Smooth muscle cell (in vitro differentiated cells): Measurements from ENCODE around the gene KCNC1. TPM values are rescaled to one million over a fixed set of nuclear protein-coding genes. Genes with fewer than 3 reads are reported as not detected.

Experiments
- DNase-seq: peaks from one replicate; lab custom pipeline; 2025; ENCODE audit not compliant: unreplicated experiment; lab: John Stamatoyannopoulos, UW
- H2AFZ ChIP-seq: fragments of 200-600 bp; sonication (generic); 2 replicates; pipeline ENCODE4 v1.6.0; 2016; ENCODE audit warnings: antibody characterized with exemption, low read depth, mild to moderate bottlenecking
- H3F3A ChIP-seq: fragments of 200-600 bp; sonication (generic); 2 replicates; pipeline ENCODE4 v1.6.0; 2017; ENCODE audit warnings: antibody characterized with exemption, low read depth
- H3K27ac ChIP-seq: fragments of 200-600 bp; sonication (generic); 2 replicates; pipeline ENCODE4 v1.5.1; 2016; ENCODE audit warnings: low read depth, mild to moderate bottlenecking
- H3K27me3 ChIP-seq: fragments of 200-600 bp; sonication (generic); 2 replicates; pipeline ENCODE4 v1.6.1; 2016; ENCODE audit warnings: low read depth, mild to moderate bottlenecking
- H3K36me3 ChIP-seq: fragments of 200-600 bp; sonication (generic); 2 replicates; pipeline ENCODE4 v1.5.1; 2016; ENCODE audit warnings: low read depth
- H3K4me1 ChIP-seq: fragments of 200-600 bp; sonication (generic); 2 replicates; pipeline ENCODE4 v1.5.1; 2016; ENCODE audit warnings: low read depth
- H3K4me2 ChIP-seq: fragments of 200-600 bp; sonication (generic); 2 replicates; pipeline ENCODE4 v1.6.0; 2016; ENCODE audit warnings: mild to moderate bottlenecking
- H3K4me3 ChIP-seq: fragments of 200-600 bp; sonication (generic); 2 replicates; pipeline ENCODE4 v1.5.1; 2016; ENCODE audit warnings: mild to moderate bottlenecking
- H3K79me2 ChIP-seq: fragments of 200-600 bp; sonication (generic); 2 replicates; pipeline ENCODE4 v1.6.0; 2016; ENCODE audit warnings: low read depth, mild to moderate bottlenecking
- H3K9ac ChIP-seq: fragments of 200-600 bp; sonication (generic); 2 replicates; pipeline ENCODE4 v1.6.0; 2016; ENCODE audit warnings: low read depth
- H3K9me3 ChIP-seq: fragments of 200-600 bp; sonication (generic); replicated peaks from 2 replicates; pipeline ENCODE4 v1.5.1; 2016; ENCODE audit warnings: low read depth
- H4K20me1 ChIP-seq: fragments of 200-600 bp; sonication (generic); 2 replicates; pipeline ENCODE4 v1.6.0; 2016; ENCODE audit warnings: low read depth
- CTCF ChIP-seq: fragments of 200-600 bp; sonication (generic); IDR thresholded peaks from 2 replicates; pipeline ENCODE4 v1.5.1; 2017; ENCODE audit warnings: borderline replicate concordance, mild to moderate bottlenecking, antibody characterized with exemption; ENCODE audit not compliant: insufficient read depth, poor library complexity, severe bottlenecking
- WGBS: methylation state at CpG from one replicate; pipeline ENCODE4 v1.1.7; 2016; ENCODE audit warnings: low lambda C conversion rate; 5-methylcytosine and 5-hydroxymethylcytosine counted together
- polyA plus RNA-seq: library from polyadenylated mRNA; unstranded; fragments of >200 nt; fragmentation: Nextera tagmentation; extraction: Ambion mirVana; gene quantifications from 2 replicates; pipeline ENCODE4 v1.2.1, GENCODE V29; 2016
- total RNA-seq: library from RNA; depleted of rRNA; stranded (reverse); fragments of >200 nt; gene quantifications from 2 replicates; pipeline ENCODE4 v1.2.3, GENCODE V29; 2014

Gene KCNC1
- total and polyA plus RNA-seq, 2 experiments from 2014 or later: not detected

- Histone ChIP-seq H3K4me2 (no peak overlapping the region), H2AFZ (no peak overlapping the region), H3K9ac (no peak overlapping the region), H3K79me2 (no peaks in the 10 kb centered on the region), H3K4me3 (no peak overlapping the region), H3K9me3 (no peaks in the 10 kb centered on the region), H3K4me1 (peaks cover 4% of the 10 kb centered on the region), H3F3A (no peaks in the 10 kb centered on the region), H3K27ac (no peak overlapping the region), H3K36me3 (no peaks in the 10 kb centered on the region), H3K27me3 (no peaks in the 10 kb centered on the region), H4K20me1 (no peaks in the 10 kb centered on the region)
- WGBS: 89% methylated on average over 4 of the region's 4 CpGs
- no peak for TF ChIP-seq CTCF
- DNase-seq: no peak
Measured at GRCh38 chr11:17801166-17801565, 66.6 kb downstream of the KCNC1 start.

DNA sequence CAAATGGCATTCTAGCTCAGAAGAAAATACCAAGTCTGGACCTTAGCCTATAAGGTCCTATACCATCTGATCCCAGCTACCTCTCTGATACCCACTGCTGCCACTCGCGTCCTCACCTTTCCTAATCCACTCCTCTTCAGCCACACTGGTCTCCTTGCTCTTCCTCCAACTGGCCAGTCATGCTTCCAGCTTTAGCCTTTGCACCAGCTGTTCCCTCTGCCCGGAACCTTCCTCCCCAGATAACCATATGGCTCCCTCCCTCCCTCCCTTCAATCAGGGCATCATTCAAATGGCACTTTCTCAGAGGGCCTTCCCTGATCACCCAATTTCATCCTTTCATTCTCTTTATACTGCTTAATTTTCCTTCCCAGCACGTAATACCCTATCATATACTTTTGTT is 67.9 kb downstream of the KCNC1 start:
- Histone ChIP-seq H3K36me3 (no peaks in the 10 kb centered on the region), H3K27me3 (no peaks in the 10 kb centered on the region), H3K9me3 (no peaks in the 10 kb centered on the region), H3K4me3 (no peak overlapping the region), H3K4me1 (peaks cover 4% of the 10 kb centered on the region), H3K9ac (no peak overlapping the region), H3K4me2 (no peak overlapping the region), H4K20me1 (no peaks in the 10 kb centered on the region), H3K27ac (no peak overlapping the region), H3K79me2 (no peaks in the 10 kb centered on the region), H2AFZ (no peak overlapping the region), H3F3A (no peaks in the 10 kb centered on the region)
- 94% methylated on average over 3 of the region's 4 CpGs for whole genome bisulfite sequencing
- DNase-seq: no peak
- no peak for TF ChIP-seq CTCF

DNA sequence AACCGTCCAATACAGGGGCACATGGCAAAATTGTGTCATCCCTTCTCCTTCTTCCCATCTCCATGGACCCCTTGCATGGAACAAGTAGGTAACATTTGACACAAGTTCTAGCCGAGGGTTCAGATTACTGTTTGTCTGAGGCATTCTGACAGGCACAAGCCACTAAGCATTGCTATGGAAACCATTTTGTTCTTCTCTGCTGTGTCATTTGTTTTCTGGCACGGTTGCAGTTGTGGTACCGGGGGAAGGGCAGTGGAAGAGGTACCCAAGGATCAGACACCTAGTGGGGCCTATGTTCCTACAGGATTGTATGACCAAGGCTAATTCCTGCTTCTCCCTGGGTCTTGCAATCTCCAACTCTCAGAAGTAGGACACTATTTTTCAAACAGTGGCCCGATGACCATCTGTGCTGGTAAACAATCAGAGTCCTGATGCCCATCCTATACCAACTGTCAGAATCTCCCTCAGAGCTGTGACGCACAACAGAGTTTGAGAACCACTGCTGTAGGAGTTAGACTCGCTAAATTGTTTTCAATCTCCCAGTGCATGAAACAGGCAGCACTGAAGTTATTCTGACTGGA is 69.3 kb downstream of the KCNC1 start:
- no peaks in the 10 kb centered on the region for H3K27me3 ChIP-seq
- H3K4me3 ChIP-seq: no peak overlapping the region
- H3F3A ChIP-seq: no peaks in the 10 kb centered on the region
- peaks cover 4% of the 10 kb centered on the region for H3K4me1 ChIP-seq
- H3K4me2 ChIP-seq: no peak overlapping the region
- no peak overlapping the region for H3K9ac ChIP-seq
- 84% methylated on average over 7 of the region's 7 CpGs for WGBS
- DNase-seq: no peak
- no peaks in the 10 kb centered on the region for H3K9me3 ChIP-seq
- no peaks in the 10 kb centered on the region for H3K36me3 ChIP-seq
- no peak overlapping the region for H2AFZ ChIP-seq
- H4K20me1 ChIP-seq: no peaks in the 10 kb centered on the region
- TF ChIP-seq CTCF: no peak
- H3K27ac ChIP-seq: no peak overlapping the region
- no peaks in the 10 kb centered on the region for H3K79me2 ChIP-seq

GRCh38 chr11:17805043-17805442 is 70.5 kb downstream of the KCNC1 start:
- peaks cover 4% of the 10 kb centered on the region for H3K4me1 ChIP-seq
- TF ChIP-seq CTCF: no peak
- H3K9ac ChIP-seq: no peak overlapping the region
- no peaks in the 10 kb centered on the region for H3F3A ChIP-seq
- no peaks in the 10 kb centered on the region for H3K36me3 ChIP-seq
- no peak overlapping the region for H2AFZ ChIP-seq
- 95% methylated on average over 4 of the region's 4 CpGs for WGBS
- no peaks in the 10 kb centered on the region for H3K27me3 ChIP-seq
- H3K9me3 ChIP-seq: no peaks in the 10 kb centered on the region
- H3K4me3 ChIP-seq: no peak overlapping the region
- DNase-seq: no peak
- no peaks in the 10 kb centered on the region for H3K79me2 ChIP-seq
- H4K20me1 ChIP-seq: no peaks in the 10 kb centered on the region
- no peak overlapping the region for H3K27ac ChIP-seq
- H3K4me2 ChIP-seq: no peak overlapping the region
